GM23338 (cell line): ENCODE data around the gene SRA1.

Source experiments
- EZH2phosphoT487 ChIP-seq: fragments of 200-600 bp; sonication (generic); IDR thresholded peaks from one replicate; pipeline ENCODE4 v1.8.1; 2018; ENCODE audit warnings: antibody characterized with exemption; ENCODE audit not compliant: unreplicated experiment
- JUNB ChIP-seq: IDR thresholded peaks from one replicate; pipeline ENCODE4 v1.6.1; 2016; ENCODE audit warnings: antibody characterized with exemption; ENCODE audit not compliant: unreplicated experiment
- POLR2AphosphoS5 ChIP-seq: IDR thresholded peaks from 2 replicates; pipeline ENCODE4 v1.6.1; 2016; ENCODE audit warnings: antibody characterized with exemption, low read depth
- TF ChIP-seq, protein P1 (sequence below), 2 experiments: fragments of 200-600 bp in 1 of 2; sonication (generic) in 1 of 2; conservative IDR thresholded peaks; 2 replicates each; pipeline versions ENCODE4 v1.5.1 to v1.6.1; 2016 to 2017; ENCODE audit warnings: antibody characterized with exemption in 2 of 2, low read depth in 2 of 2, mild to moderate bottlenecking in 2 of 2, moderate library complexity in 1 of 2
- TF ChIP-seq, protein P2 (sequence below): fragments of 250-450 bp; sonication (Bioruptor Pico); IDR thresholded peaks from 2 replicates; pipeline ENCODE4 v1.5.0; 2020; ENCODE audit warnings: mild to moderate bottlenecking, moderate library complexity

DNA sequence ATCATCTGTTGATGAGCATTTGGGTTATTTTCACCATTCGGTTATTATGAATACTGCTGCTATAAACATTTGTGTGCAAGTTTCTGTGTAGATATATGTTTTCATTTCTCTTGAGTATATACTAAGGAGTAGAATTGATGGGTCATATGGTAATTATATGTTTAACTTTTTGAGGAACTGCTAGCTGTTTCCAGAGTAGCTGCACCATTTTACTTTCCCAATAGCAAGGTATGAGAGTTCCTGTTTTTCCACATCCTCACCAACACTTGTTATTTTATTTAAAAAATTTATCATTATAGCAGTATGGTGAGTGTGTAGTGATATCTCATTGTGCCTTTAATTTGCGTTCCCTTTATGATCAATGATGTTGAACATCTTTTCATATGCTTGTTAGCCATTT, 46.5 kb upstream of the SRA1 start:
- TF ChIP-seq, protein P1, sequence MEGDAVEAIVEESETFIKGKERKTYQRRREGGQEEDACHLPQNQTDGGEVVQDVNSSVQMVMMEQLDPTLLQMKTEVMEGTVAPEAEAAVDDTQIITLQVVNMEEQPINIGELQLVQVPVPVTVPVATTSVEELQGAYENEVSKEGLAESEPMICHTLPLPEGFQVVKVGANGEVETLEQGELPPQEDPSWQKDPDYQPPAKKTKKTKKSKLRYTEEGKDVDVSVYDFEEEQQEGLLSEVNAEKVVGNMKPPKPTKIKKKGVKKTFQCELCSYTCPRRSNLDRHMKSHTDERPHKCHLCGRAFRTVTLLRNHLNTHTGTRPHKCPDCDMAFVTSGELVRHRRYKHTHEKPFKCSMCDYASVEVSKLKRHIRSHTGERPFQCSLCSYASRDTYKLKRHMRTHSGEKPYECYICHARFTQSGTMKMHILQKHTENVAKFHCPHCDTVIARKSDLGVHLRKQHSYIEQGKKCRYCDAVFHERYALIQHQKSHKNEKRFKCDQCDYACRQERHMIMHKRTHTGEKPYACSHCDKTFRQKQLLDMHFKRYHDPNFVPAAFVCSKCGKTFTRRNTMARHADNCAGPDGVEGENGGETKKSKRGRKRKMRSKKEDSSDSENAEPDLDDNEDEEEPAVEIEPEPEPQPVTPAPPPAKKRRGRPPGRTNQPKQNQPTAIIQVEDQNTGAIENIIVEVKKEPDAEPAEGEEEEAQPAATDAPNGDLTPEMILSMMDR (conservative IDR thresholded peaks at IDR 0.05; ENCODE audit: low read depth in 2 of 2), result no peak
- TF ChIP-seq EZH2phosphoT487, result no peak
- TF ChIP-seq POLR2AphosphoS5, result no peak
- TF ChIP-seq, protein P2, sequence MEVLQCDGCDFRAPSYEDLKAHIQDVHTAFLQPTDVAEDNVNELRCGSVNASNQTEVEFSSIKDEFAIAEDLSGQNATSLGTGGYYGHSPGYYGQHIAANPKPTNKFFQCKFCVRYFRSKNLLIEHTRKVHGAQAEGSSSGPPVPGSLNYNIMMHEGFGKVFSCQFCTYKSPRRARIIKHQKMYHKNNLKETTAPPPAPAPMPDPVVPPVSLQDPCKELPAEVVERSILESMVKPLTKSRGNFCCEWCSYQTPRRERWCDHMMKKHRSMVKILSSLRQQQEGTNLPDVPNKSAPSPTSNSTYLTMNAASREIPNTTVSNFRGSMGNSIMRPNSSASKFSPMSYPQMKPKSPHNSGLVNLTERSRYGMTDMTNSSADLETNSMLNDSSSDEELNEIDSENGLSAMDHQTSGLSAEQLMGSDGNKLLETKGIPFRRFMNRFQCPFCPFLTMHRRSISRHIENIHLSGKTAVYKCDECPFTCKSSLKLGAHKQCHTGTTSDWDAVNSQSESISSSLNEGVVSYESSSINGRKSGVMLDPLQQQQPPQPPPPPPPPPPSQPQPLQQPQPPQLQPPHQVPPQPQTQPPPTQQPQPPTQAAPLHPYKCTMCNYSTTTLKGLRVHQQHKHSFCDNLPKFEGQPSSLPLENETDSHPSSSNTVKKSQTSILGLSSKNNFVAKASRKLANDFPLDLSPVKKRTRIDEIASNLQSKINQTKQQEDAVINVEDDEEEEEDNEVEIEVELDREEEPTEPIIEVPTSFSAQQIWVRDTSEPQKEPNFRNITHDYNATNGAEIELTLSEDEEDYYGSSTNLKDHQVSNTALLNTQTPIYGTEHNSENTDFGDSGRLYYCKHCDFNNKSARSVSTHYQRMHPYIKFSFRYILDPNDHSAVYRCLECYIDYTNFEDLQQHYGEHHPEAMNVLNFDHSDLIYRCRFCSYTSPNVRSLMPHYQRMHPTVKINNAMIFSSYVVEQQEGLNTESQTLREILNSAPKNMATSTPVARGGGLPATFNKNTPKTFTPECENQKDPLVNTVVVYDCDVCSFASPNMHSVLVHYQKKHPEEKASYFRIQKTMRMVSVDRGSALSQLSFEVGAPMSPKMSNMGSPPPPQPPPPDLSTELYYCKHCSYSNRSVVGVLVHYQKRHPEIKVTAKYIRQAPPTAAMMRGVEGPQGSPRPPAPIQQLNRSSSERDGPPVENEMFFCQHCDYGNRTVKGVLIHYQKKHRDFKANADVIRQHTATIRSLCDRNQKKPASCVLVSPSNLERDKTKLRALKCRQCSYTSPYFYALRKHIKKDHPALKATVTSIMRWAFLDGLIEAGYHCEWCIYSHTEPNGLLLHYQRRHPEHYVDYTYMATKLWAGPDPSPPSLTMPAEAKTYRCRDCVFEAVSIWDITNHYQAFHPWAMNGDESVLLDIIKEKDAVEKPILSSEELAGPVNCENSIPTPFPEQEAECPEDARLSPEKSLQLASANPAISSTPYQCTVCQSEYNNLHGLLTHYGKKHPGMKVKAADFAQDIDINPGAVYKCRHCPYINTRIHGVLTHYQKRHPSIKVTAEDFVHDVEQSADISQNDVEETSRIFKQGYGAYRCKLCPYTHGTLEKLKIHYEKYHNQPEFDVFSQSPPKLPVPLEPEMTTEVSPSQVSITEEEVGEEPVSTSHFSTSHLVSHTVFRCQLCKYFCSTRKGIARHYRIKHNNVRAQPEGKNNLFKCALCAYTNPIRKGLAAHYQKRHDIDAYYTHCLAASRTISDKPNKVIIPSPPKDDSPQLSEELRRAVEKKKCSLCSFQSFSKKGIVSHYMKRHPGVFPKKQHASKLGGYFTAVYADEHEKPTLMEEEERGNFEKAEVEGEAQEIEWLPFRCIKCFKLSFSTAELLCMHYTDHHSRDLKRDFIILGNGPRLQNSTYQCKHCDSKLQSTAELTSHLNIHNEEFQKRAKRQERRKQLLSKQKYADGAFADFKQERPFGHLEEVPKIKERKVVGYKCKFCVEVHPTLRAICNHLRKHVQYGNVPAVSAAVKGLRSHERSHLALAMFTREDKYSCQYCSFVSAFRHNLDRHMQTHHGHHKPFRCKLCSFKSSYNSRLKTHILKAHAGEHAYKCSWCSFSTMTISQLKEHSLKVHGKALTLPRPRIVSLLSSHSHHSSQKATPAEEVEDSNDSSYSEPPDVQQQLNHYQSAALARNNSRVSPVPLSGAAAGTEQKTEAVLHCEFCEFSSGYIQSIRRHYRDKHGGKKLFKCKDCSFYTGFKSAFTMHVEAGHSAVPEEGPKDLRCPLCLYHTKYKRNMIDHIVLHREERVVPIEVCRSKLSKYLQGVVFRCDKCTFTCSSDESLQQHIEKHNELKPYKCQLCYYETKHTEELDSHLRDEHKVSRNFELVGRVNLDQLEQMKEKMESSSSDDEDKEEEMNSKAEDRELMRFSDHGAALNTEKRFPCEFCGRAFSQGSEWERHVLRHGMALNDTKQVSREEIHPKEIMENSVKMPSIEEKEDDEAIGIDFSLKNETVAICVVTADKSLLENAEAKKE (CRISPR knock-in tag), result no peak
- TF ChIP-seq JUNB, result no peak
